HCT116 (cell line): ENCODE results near the gene GALNT13.

Source experiments
- CTCF ChIP-seq, 3 experiments: fragments of 200-600 bp in 1 of 3; sonication (generic) in 1 of 3; IDR thresholded peaks in 2 of 3; conservative IDR thresholded peaks in 1 of 3; 2 replicates each; pipeline ENCODE4 v1.5.1; 2012 to 2017; ENCODE audit warnings: low read depth in 2 of 3, low read length in 2 of 3, antibody characterized with exemption in 1 of 3, borderline replicate concordance in 1 of 3, control low read depth in 1 of 3, mild to moderate bottlenecking in 1 of 3, mixed read lengths in 1 of 3, mixed run types in 1 of 3, moderate library complexity in 1 of 3; ENCODE audit not compliant: insufficient read depth in 1 of 3
- EZH2 ChIP-seq: fragments of 200-600 bp; sonication (generic); IDR thresholded peaks from 2 replicates; pipeline ENCODE4 v1.6.1; 2017; ENCODE audit warnings: antibody characterized with exemption, mixed run types
- POLR2A ChIP-seq: IDR thresholded peaks from 2 replicates; pipeline ENCODE4 v1.7.0; 2011; ENCODE audit warnings: borderline replicate concordance; ENCODE audit not compliant: insufficient read depth, insufficient read length; ENCODE audit errors: extremely low read depth
- RAD21 ChIP-seq: IDR thresholded peaks from 2 replicates; pipeline ENCODE4 v1.6.1; 2012; ENCODE audit warnings: low read depth, mild to moderate bottlenecking
- SP1 ChIP-seq: IDR thresholded peaks from 2 replicates; pipeline ENCODE4 v1.6.1; 2012; ENCODE audit warnings: low read depth

- TF ChIP-seq RAD21: no peak
- TF ChIP-seq SP1: no peak
- no peak for TF ChIP-seq EZH2
- no peak for TF ChIP-seq POLR2A
- TF ChIP-seq CTCF (IDR thresholded peaks at IDR 0.05 in 2 of 3, conservative IDR thresholded peaks at IDR 0.05 in 1 of 3; ENCODE audit: borderline replicate concordance in 1 of 3, insufficient read depth in 1 of 3, low read depth in 2 of 3, low read length in 2 of 3): no peak
Measured at GRCh38 chr2:154490530-154490929, 618.8 kb downstream of the GALNT13 start.
